Activated CD4-positive, alpha-beta memory T cell treated with anti-CD3 and anti-CD28 coated beads for 36 hours (primary cell): Measurements from ENCODE around the gene ERP44. TPM values are rescaled to one million over a fixed set of nuclear protein-coding genes. Genes with fewer than 3 reads are reported as not detected.
"Not testable (repeated sequence)": the region's sequence is repeated elsewhere in the genome, so short reads cannot be mapped to it uniquely, and the experiment has no call there.

ENCODE experiments used
- CTCF ChIA-PET: fragments of 350-600 bp; sonication (Branson Sonifier 250); formaldehyde crosslinking; loops from one replicate; lab custom pipeline; 2021; ENCODE audit warnings: antibody characterized with exemption, inconsistent platforms; lab: Charles Lee
- POLR2A ChIA-PET: fragments of 350-600 bp; sonication (Branson Sonifier 250); formaldehyde crosslinking; loops from one replicate; lab custom pipeline; 2021; ENCODE audit warnings: antibody characterized with exemption; lab: Charles Lee
- DNase-seq: peaks from one replicate; pipeline ENCODE4 v3.0.0-alpha.2; 2020
- H3K27ac Mint-ChIP-seq: one replicate; pipeline ENCODE4 v1.8.0; 2021; ENCODE audit warnings: mixed read lengths
- H3K27me3 Mint-ChIP-seq: one replicate; pipeline ENCODE4 v1.8.0; 2021; ENCODE audit warnings: mixed read lengths
- H3K36me3 Mint-ChIP-seq: one replicate; pipeline ENCODE4 v1.8.0; 2021; ENCODE audit warnings: mixed read lengths
- H3K4me1 Mint-ChIP-seq: one replicate; pipeline ENCODE4 v1.8.0; 2021; ENCODE audit warnings: low read depth, mixed read lengths
- H3K4me3 Mint-ChIP-seq: one replicate; pipeline ENCODE4 v1.8.0; 2021; ENCODE audit warnings: mild to moderate bottlenecking, mixed read lengths
- H3K9me3 Mint-ChIP-seq: one replicate; pipeline ENCODE4 v1.8.0; 2021; ENCODE audit warnings: mixed read lengths
- intact Hi-C: fragments of 100-400 bp; cut with micrococcal nuclease; formaldehyde crosslinking; loops from one replicate; pipeline ENCODE4 v1.15.1; 2023
- total RNA-seq, 2 experiments: library from RNA; stranded (reverse); gene quantifications; one replicate each; pipeline ENCODE4 v1.2.3, GENCODE V29; 2021

The ERP44 gene
- total RNA-seq, 2 experiments from 2014 or later, result 14.5 to 14.8 TPM

- POLR2A ChIA-PET, result no interaction called here
- H3K36me3 Mint-ChIP-seq, result peaks cover 3% of the 10 kb centered on the region
Observed at GRCh38 chr9:100064872-100065581, 33.8 kb downstream of the ERP44 start.

DNA sequence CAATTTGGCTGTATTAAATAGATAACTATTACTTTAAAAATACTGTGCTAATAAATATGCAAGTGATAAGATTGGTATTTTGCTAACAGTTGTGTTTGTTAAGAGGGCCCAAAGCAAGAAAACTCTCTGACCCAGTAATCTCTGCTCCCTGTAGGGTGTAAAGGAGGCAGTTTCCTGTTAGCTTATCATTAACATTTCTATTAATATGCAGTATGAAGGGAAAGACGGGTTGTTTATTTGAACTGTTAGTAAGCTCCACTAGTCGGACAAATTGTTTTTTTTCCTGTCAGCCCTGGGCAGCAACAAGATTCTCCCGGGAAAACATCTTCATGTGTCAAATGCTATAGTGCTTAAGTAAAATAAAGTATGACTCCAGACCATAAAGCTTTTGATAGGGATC is 35.6 kb downstream of the ERP44 start:
- H3K27me3 Mint-ChIP-seq, result no peaks in the 10 kb centered on the region

More at GRCh38 chr9:100064872-100065581, 33.8 kb downstream of the ERP44 start:
- peaks cover 12% of the 10 kb centered on the region for H3K4me1 Mint-ChIP-seq
- no peak for DNase-seq
- CTCF ChIA-PET, result interaction anchor here (1.2 to 1.6 kb wide), 2 partner anchors 26 to 151 kb away, joined by 3 to 4 read pairs; no protein-coding TSS in a partner anchor
- intact Hi-C loops, result no loop called here
- no peak overlapping the region for H3K4me3 Mint-ChIP-seq
- no peaks in the 10 kb centered on the region for H3K9me3 Mint-ChIP-seq
- no peaks in the 10 kb centered on the region for H3K27me3 Mint-ChIP-seq
- no peak overlapping the region for H3K27ac Mint-ChIP-seq

DNA sequence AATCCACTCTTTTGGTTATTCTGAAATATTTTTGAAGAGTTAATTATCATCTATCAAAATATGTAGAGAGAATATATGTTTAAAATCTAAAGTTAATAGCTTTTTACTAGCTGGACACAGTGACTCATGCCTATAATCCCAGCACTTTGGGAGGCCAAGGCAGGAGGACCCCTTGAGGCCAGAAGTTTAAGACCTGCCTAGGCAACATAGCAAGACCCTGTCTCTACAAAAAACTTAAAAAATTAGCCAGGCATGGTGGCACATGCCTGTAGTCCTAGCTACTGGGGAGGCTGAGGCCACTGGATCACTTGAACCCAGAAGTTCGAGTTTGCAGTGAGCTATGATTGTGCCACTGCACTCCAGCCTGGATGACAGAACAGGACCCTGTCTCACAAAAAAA is 36.1 kb downstream of the ERP44 start:
- H3K4me3 Mint-ChIP-seq, intact Hi-C loops, POLR2A ChIA-PET, H3K27ac Mint-ChIP-seq, H3K9me3 Mint-ChIP-seq, CTCF ChIA-PET, H3K27me3 Mint-ChIP-seq, H3K36me3 Mint-ChIP-seq, DNase-seq: not testable (repeated sequence)
- H3K4me1 Mint-ChIP-seq, result peaks cover 15% of the 10 kb centered on the region

More for the DNA sequence above, 35.6 kb downstream of the ERP44 start:
- Mint-ChIP-seq H3K27ac (no peak overlapping the region), H3K36me3 (peaks cover 5% of the 10 kb centered on the region), H3K4me3 (no peak overlapping the region), H3K4me1 (peaks cover 15% of the 10 kb centered on the region), H3K9me3 (no peaks in the 10 kb centered on the region)
- intact Hi-C loops, result no loop called here
- POLR2A ChIA-PET, result no interaction called here
- no peak for DNase-seq
- CTCF ChIA-PET, result no interaction called here

DNA sequence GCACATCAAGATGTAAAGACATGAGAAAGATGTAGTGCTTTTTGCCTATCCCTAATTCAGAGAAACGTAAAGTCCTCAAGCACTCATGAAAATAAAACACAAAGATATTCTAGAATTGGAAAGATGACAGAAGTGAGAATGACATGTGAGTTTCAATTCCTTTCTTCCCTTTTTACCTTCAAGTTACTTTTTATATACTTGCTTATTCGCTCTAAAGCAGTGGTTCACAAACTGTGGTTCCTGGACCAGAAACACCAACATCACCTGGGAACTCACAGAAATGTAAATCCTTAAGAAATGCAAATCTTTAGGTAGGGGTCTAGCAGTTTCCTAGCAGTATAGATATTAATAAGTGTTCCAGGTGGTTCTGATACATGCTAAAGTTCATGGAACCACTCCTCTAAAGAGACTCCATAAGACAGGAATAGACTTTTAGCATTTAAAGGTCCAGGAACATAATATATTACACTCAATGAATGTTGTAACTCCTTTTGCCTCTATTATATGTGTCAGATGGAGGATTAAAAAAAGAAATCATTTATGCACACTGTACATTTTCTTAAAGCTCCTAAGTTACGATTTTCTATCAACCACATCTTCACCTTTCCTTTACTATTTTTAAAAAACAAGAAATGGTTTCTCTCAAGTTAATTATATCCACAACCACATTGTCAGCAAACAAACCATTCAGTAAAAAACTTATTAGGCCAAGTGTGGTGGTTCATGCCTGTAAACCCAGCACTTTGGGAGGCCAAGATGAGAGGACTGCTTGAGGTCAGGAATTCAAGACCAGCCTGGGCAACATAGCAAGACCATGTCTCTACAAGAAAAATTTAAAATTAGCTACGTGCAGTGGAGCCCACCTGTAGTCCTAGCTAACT is 39.9 kb downstream of the ERP44 start:
- no peak overlapping the region for H3K27ac Mint-ChIP-seq
- POLR2A ChIA-PET, result no interaction called here
- H3K27me3 Mint-ChIP-seq, result no peaks in the 10 kb centered on the region
- peaks cover 6% of the 10 kb centered on the region for H3K4me1 Mint-ChIP-seq
- H3K9me3 Mint-ChIP-seq, result no peaks in the 10 kb centered on the region
- CTCF ChIA-PET, result no interaction called here
- no peak overlapping the region for H3K4me3 Mint-ChIP-seq
- H3K36me3 Mint-ChIP-seq, result peaks cover 2% of the 10 kb centered on the region
- no peak for DNase-seq
- intact Hi-C loops, result no loop called here

GRCh38 chr9:100057624-100058023 is 41.2 kb downstream of the ERP44 start:
- no peak for DNase-seq
- intact Hi-C loops, result no loop called here
- Mint-ChIP-seq H3K4me1 (peaks cover 3% of the 10 kb centered on the region), H3K27me3 (no peaks in the 10 kb centered on the region), H3K9me3 (no peaks in the 10 kb centered on the region), H3K27ac (no peak overlapping the region), H3K4me3 (no peak overlapping the region), H3K36me3 (peaks cover 2% of the 10 kb centered on the region)
- ChIA-PET CTCF (no interaction called here), POLR2A (no interaction called here)

- Mint-ChIP-seq H3K4me3 (no peak overlapping the region), H3K4me1 (peaks cover 3% of the 10 kb centered on the region), H3K36me3 (peaks cover 5% of the 10 kb centered on the region), H3K27me3 (no peaks in the 10 kb centered on the region), H3K9me3 (no peaks in the 10 kb centered on the region), H3K27ac (no peak overlapping the region)
- intact Hi-C loops, result no loop called here
- ChIA-PET POLR2A (no interaction called here), CTCF (no interaction called here)
- no peak for DNase-seq
Observed at GRCh38 chr9:100056561-100056960, 42.2 kb downstream of the ERP44 start.

DNA sequence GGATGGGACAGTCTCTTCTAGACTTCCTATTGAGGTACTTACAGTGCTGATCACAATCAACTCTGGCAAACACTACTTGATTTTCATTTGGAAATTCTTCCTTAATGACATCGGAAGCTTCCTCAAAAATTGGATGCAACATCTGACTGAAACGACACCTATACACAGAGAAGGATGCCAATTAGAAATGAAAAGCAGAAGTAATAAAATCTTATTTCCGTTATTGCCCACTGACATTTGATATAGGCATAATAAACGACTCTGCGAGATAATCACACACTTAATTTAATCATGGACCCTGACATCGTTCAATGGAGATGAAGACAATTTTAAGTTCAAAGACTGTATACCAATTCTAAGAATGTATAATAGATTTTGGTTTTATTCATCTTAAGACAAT is 46.4 kb downstream of the ERP44 start:
- H3K27ac Mint-ChIP-seq, result no peak overlapping the region
- H3K36me3 Mint-ChIP-seq, result peaks cover 10% of the 10 kb centered on the region
- peaks cover 5% of the 10 kb centered on the region for H3K4me1 Mint-ChIP-seq
- DNase-seq, result no peak
- intact Hi-C loops, result no loop called here
- ChIA-PET POLR2A (no interaction called here), CTCF (no interaction called here)
- no peak overlapping the region for H3K4me3 Mint-ChIP-seq
- H3K27me3 Mint-ChIP-seq, result no peaks in the 10 kb centered on the region
- no peaks in the 10 kb centered on the region for H3K9me3 Mint-ChIP-seq

DNA sequence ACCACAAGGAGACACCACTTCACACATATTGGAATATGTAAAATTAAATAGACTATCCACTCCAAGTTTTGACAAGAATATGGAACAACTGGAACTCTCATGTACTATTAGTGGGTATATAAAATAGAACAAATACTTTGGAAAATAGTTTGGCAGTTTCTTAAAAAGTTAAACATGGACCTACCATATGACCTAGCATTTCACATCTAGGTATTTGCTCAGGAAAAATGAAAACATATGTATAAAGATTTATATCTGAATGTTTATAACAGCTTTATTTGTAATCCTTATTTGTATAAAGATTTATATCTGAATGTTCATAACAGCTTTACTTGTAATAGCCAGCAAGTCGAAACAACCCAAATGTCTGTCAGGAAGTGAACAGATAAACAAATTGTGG is 49.2 kb downstream of the ERP44 start:
- POLR2A ChIA-PET, result no interaction called here
- H3K36me3 Mint-ChIP-seq, result peaks cover 20% of the 10 kb centered on the region
- intact Hi-C loops, result no loop called here

DNA sequence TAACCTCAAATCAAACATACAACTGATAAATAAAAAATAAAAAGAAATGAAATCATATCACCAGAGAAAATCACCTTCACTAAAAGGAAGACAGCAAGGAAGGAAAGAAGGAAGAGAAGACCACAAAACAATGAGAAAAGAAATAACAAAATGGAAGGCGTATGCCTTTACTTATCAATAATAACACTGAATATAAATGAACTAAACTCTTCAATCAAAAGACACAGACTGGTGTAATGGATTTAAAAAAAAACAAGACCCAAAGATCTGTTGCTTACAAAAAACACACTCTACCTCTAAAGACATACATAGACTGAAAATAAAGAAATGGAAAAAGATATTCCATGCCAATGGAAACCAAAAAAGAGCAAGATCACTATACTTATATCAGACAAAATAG is 60.3 kb downstream of the ERP44 start:
- peaks cover 41% of the 10 kb centered on the region for H3K4me1 Mint-ChIP-seq
- ChIA-PET POLR2A (no interaction called here), CTCF (no interaction called here)
- H3K9me3 Mint-ChIP-seq, result peaks cover 19% of the 10 kb centered on the region
- H3K36me3 Mint-ChIP-seq, result peaks cover 45% of the 10 kb centered on the region
- H3K27me3 Mint-ChIP-seq, result no peaks in the 10 kb centered on the region
- intact Hi-C loops, result no loop called here
- H3K4me3 Mint-ChIP-seq, result no peak overlapping the region
- no peak overlapping the region for H3K27ac Mint-ChIP-seq
- DNase-seq, result no peak

More for the DNA sequence above, 49.2 kb downstream of the ERP44 start:
- CTCF ChIA-PET, result no interaction called here
- Mint-ChIP-seq H3K9me3 (no peaks in the 10 kb centered on the region), H3K4me3 (no peak overlapping the region), H3K27me3 (no peaks in the 10 kb centered on the region), H3K4me1 (peaks cover 7% of the 10 kb centered on the region), H3K27ac (no peak overlapping the region)
- DNase-seq, result no peak

- intact Hi-C loops, result no loop called here
- DNase-seq, result no peak
- H3K9me3 Mint-ChIP-seq, result peaks cover 18% of the 10 kb centered on the region
- CTCF ChIA-PET, result interaction anchor here (1.0 kb wide), 1 partner anchor 182 kb away, joined by 3 read pairs; no protein-coding TSS in a partner anchor
- peaks cover 38% of the 10 kb centered on the region for H3K4me1 Mint-ChIP-seq
- peaks cover 23% of the 10 kb centered on the region for H3K36me3 Mint-ChIP-seq
- H3K27ac Mint-ChIP-seq, result no peak overlapping the region
- POLR2A ChIA-PET, result no interaction called here
- no peak overlapping the region for H3K4me3 Mint-ChIP-seq
- no peaks in the 10 kb centered on the region for H3K27me3 Mint-ChIP-seq
Observed at GRCh38 chr9:100033877-100034551, 64.8 kb downstream of the ERP44 start.

DNA sequence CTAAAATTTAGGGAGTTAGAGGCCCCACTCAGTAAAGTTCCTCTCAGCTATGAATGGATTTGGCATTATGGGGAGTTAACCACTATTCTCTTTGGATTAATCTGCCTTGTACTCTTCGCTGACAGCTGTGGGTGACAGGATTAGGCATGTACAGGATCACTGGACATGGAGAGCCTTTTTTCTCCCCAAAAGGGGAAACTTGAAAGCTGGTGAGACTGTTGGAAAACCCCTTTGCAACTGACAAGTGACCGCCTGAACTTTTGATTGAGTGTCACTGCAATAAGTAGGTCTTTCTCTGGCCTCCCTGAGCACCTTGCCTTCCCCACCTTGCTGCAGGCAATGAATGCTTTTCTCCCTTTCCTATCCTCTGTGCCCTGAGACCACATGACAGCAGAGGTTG is 68.3 kb downstream of the ERP44 start:
- Mint-ChIP-seq H3K4me1 (peaks cover 24% of the 10 kb centered on the region), H3K36me3 (peaks cover 18% of the 10 kb centered on the region), H3K4me3 (no peak overlapping the region), H3K27me3 (no peaks in the 10 kb centered on the region), H3K27ac (no peak overlapping the region), H3K9me3 (peaks cover 13% of the 10 kb centered on the region)
- CTCF ChIA-PET, result interaction anchor here (1.1 kb wide), 1 partner anchor 292 kb away, joined by 4 read pairs; no protein-coding TSS in a partner anchor
- POLR2A ChIA-PET, result no interaction called here
- intact Hi-C loops, result no loop called here
- no peak for DNase-seq

DNA sequence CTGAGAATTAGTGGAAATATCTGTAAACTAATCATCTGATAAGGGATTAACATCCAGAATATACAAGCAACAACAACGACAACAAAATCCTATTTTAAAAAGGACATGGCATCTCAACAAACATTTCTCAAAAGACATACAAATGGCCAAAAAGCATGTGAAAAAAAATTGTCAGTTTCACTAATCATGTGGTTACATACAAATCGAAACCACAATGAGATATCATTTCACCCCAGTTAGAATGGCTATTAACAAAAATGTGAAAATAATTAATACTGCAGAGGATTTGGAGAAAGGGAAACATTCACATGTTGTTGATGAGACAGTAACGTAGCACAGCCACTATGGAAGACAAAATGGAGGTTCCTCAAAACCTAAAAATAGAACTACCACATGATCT is 69.5 kb downstream of the ERP44 start:
- Mint-ChIP-seq H3K27me3 (no peaks in the 10 kb centered on the region), H3K4me1 (peaks cover 16% of the 10 kb centered on the region), H3K27ac (no peak overlapping the region), H3K9me3 (peaks cover 13% of the 10 kb centered on the region), H3K36me3 (peaks cover 25% of the 10 kb centered on the region), H3K4me3 (no peak overlapping the region)
- intact Hi-C loops, result loop anchor here (5.0 kb wide), 2 partner anchors 53 to 408 kb away; no protein-coding TSS in a partner anchor
- no peak for DNase-seq
- CTCF ChIA-PET, result interaction anchor here (3.7 kb wide), 1 partner anchor 188 kb away, joined by 24 read pairs; no protein-coding TSS in a partner anchor
- POLR2A ChIA-PET, result no interaction called here
